Ascending aorta (tissue), 2 donors: ENCODE results near the gene ENTHD1. TPM values are rescaled to one million over a fixed set of nuclear protein-coding genes. Genes with fewer than 3 reads are reported as not detected.

Source experiments
- DNase-seq, 2 donors: peaks; one replicate each; pipeline ENCODE4 v3.0.0-alpha.2; 2019; ENCODE audit warnings: low spot score in 2 of 2
- H3K27ac ChIP-seq, 2 donors: fragments of 200-600 bp; sonication (generic); one replicate each; pipeline ENCODE4 v1.5.1; 2016 to 2017; ENCODE audit warnings: mild to moderate bottlenecking in 1 of 2
- H3K27me3 ChIP-seq: fragments of 200-600 bp; sonication (generic); one replicate; pipeline ENCODE4 v1.5.1; 2017
- H3K36me3 ChIP-seq, 2 donors: fragments of 200-600 bp; sonication (generic); one replicate each; pipeline ENCODE4 v1.5.1; 2016
- H3K4me1 ChIP-seq, 2 donors: fragments of 200-600 bp; sonication (generic); one replicate each; pipeline ENCODE4 v1.5.1; 2016 to 2017; ENCODE audit warnings: mild to moderate bottlenecking in 1 of 2
- H3K4me3 ChIP-seq, 2 donors: fragments of 200-600 bp; sonication (generic); one replicate each; pipeline ENCODE4 v1.5.1; 2016 to 2017; ENCODE audit warnings: mild to moderate bottlenecking in 1 of 2
- H3K9me3 ChIP-seq, 2 donors: fragments of 200-600 bp; sonication (generic); one replicate each; pipeline ENCODE4 v1.5.1; 2016
- CTCF ChIP-seq, 3 experiments: fragments of 200-600 bp in 2 of 3; fragments of 450-650 bp in 1 of 3; sonication (generic) in 2 of 3; IDR thresholded peaks; one replicate each; pipeline ENCODE4 v1.5.1; 2016 to 2019; ENCODE audit warnings: antibody characterized with exemption in 3 of 3, mild to moderate bottlenecking in 1 of 3, moderate library complexity in 1 of 3
- intact Hi-C: fragments of 100-400 bp; cut with DNase I; formaldehyde crosslinking; loops from one replicate; pipeline ENCODE4 v1.15.1; 2023
- total RNA-seq: library from RNA; depleted of rRNA; stranded (reverse); fragments of >200 nt; gene quantifications from one replicate; pipeline ENCODE4 v1.1.0, GENCODE V29; 2016

The ENTHD1 gene
- total RNA-seq, 1 donor from 2014 or later, result 0.21 TPM

- no peak overlapping the region for H3K4me3 ChIP-seq
- no peak for DNase-seq
- no peaks in the 10 kb centered on the region for H3K9me3 ChIP-seq
- no peaks in the 10 kb centered on the region for H3K27me3 ChIP-seq
- no peak overlapping the region for H3K27ac ChIP-seq
- intact Hi-C loops, result no loop called here
- no peaks in the 10 kb centered on the region for H3K4me1 ChIP-seq
- TF ChIP-seq CTCF (IDR thresholded peaks at IDR 0.05), result no peak
- H3K36me3 ChIP-seq, result no peaks in the 10 kb centered on the region
Measured at GRCh38 chr22:39750759-39751158, 142.8 kb downstream of the ENTHD1 start.

- H3K4me3 ChIP-seq, result no peak overlapping the region
- no peaks in the 10 kb centered on the region for H3K36me3 ChIP-seq
- no peak for TF ChIP-seq CTCF (IDR thresholded peaks at IDR 0.05)
- intact Hi-C loops, result no loop called here
- H3K9me3 ChIP-seq, result no peaks in the 10 kb centered on the region
- DNase-seq, result no peak
- no peaks in the 10 kb centered on the region for H3K27me3 ChIP-seq
- H3K4me1 ChIP-seq, result no peaks in the 10 kb centered on the region
- no peak overlapping the region for H3K27ac ChIP-seq
Measured at GRCh38 chr22:39748877-39749276, 144.7 kb downstream of the ENTHD1 start.

GRCh38 chr22:39746600-39747262, 146.8 kb downstream of the ENTHD1 start:
- TF ChIP-seq CTCF (IDR thresholded peaks at IDR 0.05), result no peak
- H3K9me3 ChIP-seq, result no peaks in the 10 kb centered on the region
- intact Hi-C loops, result no loop called here

GRCh38 chr22:39745789-39746188, 147.8 kb downstream of the ENTHD1 start:
- Histone ChIP-seq H3K4me3 (no peak overlapping the region), H3K36me3 (no peaks in the 10 kb centered on the region), H3K27ac (no peak overlapping the region), H3K9me3 (no peaks in the 10 kb centered on the region), H3K4me1 (no peaks in the 10 kb centered on the region), H3K27me3 (no peaks in the 10 kb centered on the region)
- intact Hi-C loops, result no loop called here
- no peak for TF ChIP-seq CTCF (IDR thresholded peaks at IDR 0.05)
- DNase-seq, result no peak

More at GRCh38 chr22:39746600-39747262, 146.8 kb downstream of the ENTHD1 start:
- Histone ChIP-seq H3K4me1 (no peaks in the 10 kb centered on the region), H3K27me3 (no peaks in the 10 kb centered on the region), H3K36me3 (no peaks in the 10 kb centered on the region), H3K4me3 (no peak overlapping the region), H3K27ac (no peak overlapping the region)
- no peak for DNase-seq

- TF ChIP-seq CTCF (IDR thresholded peaks at IDR 0.05), result no peak
- no peaks in the 10 kb centered on the region for H3K27me3 ChIP-seq
Measured at GRCh38 chr22:39744353-39744752, 149.2 kb downstream of the ENTHD1 start.

GRCh38 chr22:39743935-39744334, 149.6 kb downstream of the ENTHD1 start:
- DNase-seq, result no peak
- no peaks in the 10 kb centered on the region for H3K36me3 ChIP-seq
- no peaks in the 10 kb centered on the region for H3K4me1 ChIP-seq
- TF ChIP-seq CTCF (IDR thresholded peaks at IDR 0.05), result no peak
- no peaks in the 10 kb centered on the region for H3K27me3 ChIP-seq
- intact Hi-C loops, result no loop called here
- H3K9me3 ChIP-seq, result peaks cover 0 to 10% of the 10 kb centered on the region in 2 donors
- no peak overlapping the region for H3K27ac ChIP-seq
- no peak overlapping the region for H3K4me3 ChIP-seq

More at GRCh38 chr22:39744353-39744752, 149.2 kb downstream of the ENTHD1 start:
- Histone ChIP-seq H3K27ac (no peak overlapping the region), H3K9me3 (peaks cover 0 to 6% of the 10 kb centered on the region in 2 donors), H3K4me1 (no peaks in the 10 kb centered on the region), H3K4me3 (no peak overlapping the region), H3K36me3 (no peaks in the 10 kb centered on the region)
- DNase-seq, result no peak
- intact Hi-C loops, result no loop called here
